Gastroesophageal sphincter (tissue), 3 donors: ENCODE measurements around the gene XPNPEP1.

Experiments
- CTCF ChIP-seq, 4 experiments: fragments of 200-600 bp in 2 of 4; fragments of 450-650 bp in 2 of 4; sonication (generic) in 1 of 4; IDR thresholded peaks; one replicate each; pipeline ENCODE4 v1.5.1; 2017 to 2019; ENCODE audit warnings: antibody characterized with exemption in 4 of 4, mild to moderate bottlenecking in 2 of 4, moderate library complexity in 2 of 4
- POLR2AphosphoS5 ChIP-seq: sonication (generic); formaldehyde crosslinking; IDR thresholded peaks from one replicate; pipeline ENCODE4 v1.6.1; 2017; ENCODE audit warnings: antibody characterized with exemption

- no peak for TF ChIP-seq POLR2AphosphoS5
- no peak for TF ChIP-seq CTCF (IDR thresholded peaks at IDR 0.05)
Measured at GRCh38 chr10:109819807-109820206, 103.5 kb downstream of the XPNPEP1 start.
